Measurements from ENCODE around the gene CBX1.
A peak's percentile ranks its signal among the peaks of the same experiment; 100 is the strongest.

CBX1 gene

DNA sequence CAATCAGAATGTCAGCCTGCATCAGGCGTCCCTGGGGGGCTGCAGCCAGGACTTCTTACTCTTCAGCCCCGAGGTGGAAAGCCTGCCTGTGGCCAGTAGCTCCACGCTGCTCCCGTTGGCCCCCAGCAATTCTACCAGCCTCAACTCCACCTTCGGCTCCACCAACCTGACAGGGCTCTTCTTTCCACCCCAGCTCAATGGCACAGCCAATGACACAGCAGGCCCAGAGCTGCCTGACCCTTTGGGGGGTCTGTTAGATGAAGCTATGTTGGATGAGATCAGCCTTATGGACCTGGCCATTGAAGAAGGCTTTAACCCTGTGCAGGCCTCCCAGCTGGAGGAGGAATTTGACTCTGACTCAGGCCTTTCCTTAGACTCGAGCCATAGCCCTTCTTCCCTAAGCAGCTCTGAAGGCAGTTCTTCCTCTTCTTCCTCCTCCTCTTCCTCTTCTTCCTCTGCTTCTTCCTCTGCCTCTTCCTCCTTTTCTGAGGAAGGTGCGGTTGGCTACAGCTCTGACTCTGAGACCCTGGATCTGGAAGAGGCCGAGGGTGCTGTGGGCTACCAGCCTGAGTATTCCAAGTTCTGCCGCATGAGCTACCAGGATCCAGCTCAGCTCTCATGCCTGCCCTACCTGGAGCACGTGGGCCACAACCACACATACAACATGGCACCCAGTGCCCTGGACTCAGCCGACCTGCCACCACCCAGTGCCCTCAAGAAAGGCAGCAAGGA is 42.7 kb downstream of the CBX1 start:
- DNase-seq (ENCODE audit: low read depth) = no peak

DNA sequence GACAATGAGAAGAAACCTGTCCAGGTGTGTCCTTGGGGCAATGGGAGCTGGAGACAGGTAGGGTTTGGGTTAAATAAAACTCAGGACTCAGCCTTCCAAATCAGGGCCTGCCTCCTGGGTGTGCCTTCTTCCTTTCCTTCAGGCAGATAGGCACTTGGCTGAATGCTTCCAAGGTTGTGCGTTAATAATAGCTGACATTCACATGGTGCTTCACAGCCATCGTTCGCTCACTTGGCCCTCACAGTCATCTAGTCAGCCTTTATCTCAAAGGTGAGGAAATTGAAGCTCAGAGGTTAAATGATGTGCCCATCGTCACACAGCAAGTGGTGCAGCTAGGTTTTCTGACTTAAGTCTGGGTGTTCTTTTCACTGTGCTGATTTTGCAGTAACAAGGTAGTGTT is 43.7 kb downstream of the CBX1 start:
- TF ChIP-seq, protein P1, sequence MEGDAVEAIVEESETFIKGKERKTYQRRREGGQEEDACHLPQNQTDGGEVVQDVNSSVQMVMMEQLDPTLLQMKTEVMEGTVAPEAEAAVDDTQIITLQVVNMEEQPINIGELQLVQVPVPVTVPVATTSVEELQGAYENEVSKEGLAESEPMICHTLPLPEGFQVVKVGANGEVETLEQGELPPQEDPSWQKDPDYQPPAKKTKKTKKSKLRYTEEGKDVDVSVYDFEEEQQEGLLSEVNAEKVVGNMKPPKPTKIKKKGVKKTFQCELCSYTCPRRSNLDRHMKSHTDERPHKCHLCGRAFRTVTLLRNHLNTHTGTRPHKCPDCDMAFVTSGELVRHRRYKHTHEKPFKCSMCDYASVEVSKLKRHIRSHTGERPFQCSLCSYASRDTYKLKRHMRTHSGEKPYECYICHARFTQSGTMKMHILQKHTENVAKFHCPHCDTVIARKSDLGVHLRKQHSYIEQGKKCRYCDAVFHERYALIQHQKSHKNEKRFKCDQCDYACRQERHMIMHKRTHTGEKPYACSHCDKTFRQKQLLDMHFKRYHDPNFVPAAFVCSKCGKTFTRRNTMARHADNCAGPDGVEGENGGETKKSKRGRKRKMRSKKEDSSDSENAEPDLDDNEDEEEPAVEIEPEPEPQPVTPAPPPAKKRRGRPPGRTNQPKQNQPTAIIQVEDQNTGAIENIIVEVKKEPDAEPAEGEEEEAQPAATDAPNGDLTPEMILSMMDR (IDR thresholded peaks at IDR 0.05; ENCODE audit: insufficient read depth, low read depth, low read length, missing control alignments) = no peak
- no peak overlapping the region for H3K4me3 ChIP-seq (ENCODE audit: low read depth, low read length)
- no peak for DNase-seq (ENCODE audit: low read depth)

More for the DNA sequence above, 42.7 kb downstream of the CBX1 start:
- TF ChIP-seq, protein P1 (IDR thresholded peaks at IDR 0.05; ENCODE audit: insufficient read depth, low read depth, low read length, missing control alignments) = no peak
- no peak overlapping the region for H3K4me3 ChIP-seq (ENCODE audit: low read depth, low read length)

DNA sequence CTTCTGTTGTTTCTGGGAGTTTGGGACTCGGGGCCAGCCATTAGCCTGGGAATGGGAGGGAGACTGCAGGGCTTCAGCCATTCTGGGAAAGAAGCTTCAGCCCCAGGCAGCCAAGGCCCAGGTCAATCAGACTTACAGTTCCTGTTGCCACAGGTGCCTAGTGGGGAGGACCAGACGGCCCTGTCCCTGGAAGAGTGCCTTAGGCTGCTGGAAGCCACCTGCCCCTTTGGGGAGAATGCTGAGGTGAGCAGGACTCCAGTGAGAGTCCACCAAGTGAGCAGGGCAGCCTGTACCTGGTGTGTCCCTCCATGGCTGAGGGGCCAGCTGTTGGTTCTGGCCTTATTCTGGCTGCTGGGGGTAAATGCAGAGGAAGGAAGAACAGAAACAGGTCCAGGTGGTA is 44.4 kb downstream of the CBX1 start:
- TF ChIP-seq, protein P1 (IDR thresholded peaks at IDR 0.05; ENCODE audit: insufficient read depth, low read depth, low read length, missing control alignments) = no peak
- DNase-seq (ENCODE audit: low read depth) = no peak
- no peak overlapping the region for H3K4me3 ChIP-seq (ENCODE audit: low read depth, low read length)

DNA sequence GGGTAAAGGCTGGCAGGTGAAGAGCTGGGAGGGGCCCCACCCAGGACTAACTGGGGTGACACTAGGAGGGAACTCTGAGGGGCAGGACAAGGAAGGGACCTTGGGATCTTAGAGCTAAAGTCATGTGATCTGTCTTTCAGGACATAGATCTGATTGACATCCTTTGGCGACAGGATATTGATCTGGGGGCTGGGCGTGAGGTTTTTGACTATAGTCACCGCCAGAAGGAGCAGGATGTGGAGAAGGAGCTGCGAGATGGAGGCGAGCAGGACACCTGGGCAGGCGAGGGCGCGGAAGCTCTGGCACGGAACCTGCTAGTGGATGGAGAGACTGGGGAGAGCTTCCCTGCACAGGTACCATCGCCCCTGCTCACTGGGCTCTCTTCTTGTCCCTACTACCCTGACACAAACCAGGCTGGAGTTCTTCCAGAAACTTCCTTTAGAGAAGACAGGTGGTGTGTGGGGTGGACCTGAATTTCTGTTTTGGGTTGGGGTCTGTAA is 45.0 kb downstream of the CBX1 start:
- TF ChIP-seq, protein P1 (IDR thresholded peaks at IDR 0.05; ENCODE audit: insufficient read depth, low read depth, low read length, missing control alignments) = no peak
- H3K4me3 ChIP-seq (ENCODE audit: low read depth, low read length) = peak overlapping the region; percentile 18

DNA sequence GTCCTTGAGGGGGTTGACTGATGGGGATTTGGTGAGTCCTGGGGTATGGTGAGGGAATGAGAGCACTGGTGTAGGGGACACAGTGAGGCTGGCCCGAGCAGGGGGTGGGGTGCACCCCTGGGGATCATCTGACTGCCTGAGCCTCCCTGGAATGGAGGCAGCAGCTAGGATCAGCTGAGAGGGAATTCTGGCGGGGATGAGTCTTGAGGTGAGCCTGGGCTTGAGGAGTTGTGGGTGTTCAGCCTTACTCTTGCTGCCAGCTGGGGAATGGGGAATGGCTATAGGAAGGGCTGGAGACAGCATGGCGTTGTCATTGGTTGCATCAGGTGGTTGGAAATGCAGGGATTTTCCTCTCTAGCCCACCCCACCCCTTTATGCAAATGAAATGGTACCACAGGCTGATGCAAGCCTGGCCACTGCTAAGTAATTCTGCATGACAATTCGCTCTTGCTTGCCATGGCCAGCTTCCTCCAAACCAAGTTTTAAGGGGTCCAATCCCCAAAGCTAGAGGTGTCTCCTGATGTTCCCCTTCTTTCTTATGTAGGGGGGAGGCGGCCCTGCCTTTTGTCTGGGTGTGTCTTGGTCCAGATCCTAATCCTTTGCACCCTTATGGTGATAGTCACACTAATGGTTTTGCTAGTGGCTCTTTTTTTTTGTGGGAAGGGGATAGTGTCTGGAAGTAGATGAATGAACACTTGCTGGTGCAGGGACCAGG is 45.6 kb downstream of the CBX1 start:
- peak overlapping the region; percentile 35 for H3K4me3 ChIP-seq (ENCODE audit: low read depth, low read length)
- TF ChIP-seq, protein P1 (IDR thresholded peaks at IDR 0.05; ENCODE audit: insufficient read depth, low read depth, low read length, missing control alignments) = no peak

More for the DNA sequence above, 45.0 kb downstream of the CBX1 start:
- DNase-seq (ENCODE audit: low read depth) = no peak

DNA sequence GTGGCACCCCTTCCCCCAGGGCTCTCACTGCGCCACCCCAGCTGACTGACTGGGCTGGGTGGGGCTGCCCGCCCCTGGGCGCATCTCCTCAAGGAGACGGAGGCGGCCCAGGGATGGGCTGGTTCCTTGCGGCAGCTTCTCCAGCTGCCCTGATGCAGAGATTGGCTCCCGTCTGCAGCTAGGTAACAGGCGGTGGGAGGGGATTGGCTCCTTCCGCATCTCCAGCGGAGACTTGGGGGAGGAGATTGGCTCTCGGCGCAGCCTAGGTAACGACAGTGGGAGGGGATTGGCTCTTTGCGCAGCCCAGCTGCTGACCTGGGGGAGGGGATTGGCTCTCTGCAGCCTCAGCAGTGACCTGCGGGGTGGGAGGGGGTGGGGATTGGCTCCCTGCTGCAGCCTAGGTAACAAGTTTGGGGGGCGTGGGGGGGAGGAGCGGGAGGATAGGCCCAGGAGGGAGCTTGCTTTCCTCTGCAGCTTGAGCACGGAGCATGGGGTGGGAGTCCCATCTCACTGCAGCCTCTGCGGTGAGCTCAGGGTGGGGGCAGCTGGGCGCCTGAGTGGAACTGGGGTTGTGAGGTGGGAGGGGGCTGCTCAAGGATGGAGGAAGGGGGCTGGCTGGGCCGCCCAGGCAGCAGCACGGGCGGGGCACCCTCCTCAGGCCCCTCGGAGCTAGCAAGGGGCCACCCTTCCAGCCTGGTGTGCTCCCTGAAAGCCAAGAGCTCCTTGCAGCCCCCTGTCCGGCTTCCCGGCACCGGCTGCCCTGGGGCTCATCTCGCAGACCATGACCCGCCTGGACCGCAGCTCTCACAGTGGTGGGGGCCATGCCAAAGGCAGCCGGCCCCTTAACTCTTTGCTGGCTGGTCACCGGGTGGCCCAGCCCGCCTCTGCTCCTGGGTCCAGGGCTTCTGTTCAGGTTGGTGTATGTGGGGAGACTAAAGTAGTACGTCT is 46.8 kb downstream of the CBX1 start:
- no peak for DNase-seq (ENCODE audit: low read depth)
- TF ChIP-seq, protein P1 (IDR thresholded peaks at IDR 0.05; ENCODE audit: insufficient read depth, low read depth, low read length, missing control alignments) = no peak
- H3K4me3 ChIP-seq (ENCODE audit: low read depth, low read length) = peak overlapping the region; percentile 35; the same call in 1 of the 2 replicates

More for the DNA sequence above, 45.6 kb downstream of the CBX1 start:
- DNase-seq (ENCODE audit: low read depth) = peak; percentile 81
